GM23338 (cell line): ENCODE measurements around the gene TSHZ2. TPM values are rescaled to one million over a fixed set of nuclear protein-coding genes. Genes with fewer than 3 reads are reported as not detected.

Experiments
- ATAC-seq: fragments of 200-7000 bp; cut with Tn5 transposase; 3 replicates; pipeline ENCODE4 v1.9.1; 2020
- DNase-seq: peaks from one replicate; pipeline ENCODE4 v3.0.0-alpha.2; 2015; ENCODE audit warnings: low spot score
- H2AFZ ChIP-seq: fragments of 200-600 bp; sonication (generic); 2 replicates; pipeline ENCODE4 v1.8.0; 2016; ENCODE audit warnings: antibody characterized with exemption, mild to moderate bottlenecking, moderate library complexity
- H3F3A ChIP-seq: fragments of 200-600 bp; sonication (generic); replicated peaks from 2 replicates; pipeline ENCODE4 v1.8.0; 2017; ENCODE audit warnings: antibody characterized with exemption, mixed run types, low read depth
- H3K27ac ChIP-seq: fragments of 200-600 bp; sonication (generic); 2 replicates; pipeline ENCODE4 v1.6.1; 2016; ENCODE audit warnings: low read depth
- H3K27me3 ChIP-seq: fragments of 200-600 bp; sonication (generic); 2 replicates; pipeline ENCODE4 v1.8.0; 2016; ENCODE audit warnings: mild to moderate bottlenecking, mixed run types, moderate library complexity; ENCODE audit not compliant: insufficient read depth
- H3K36me3 ChIP-seq: fragments of 200-600 bp; sonication (generic); 2 replicates; pipeline ENCODE4 v1.8.0; 2016; ENCODE audit warnings: mild to moderate bottlenecking; ENCODE audit not compliant: insufficient read depth
- H3K4me1 ChIP-seq: fragments of 200-600 bp; sonication (generic); 2 replicates; pipeline ENCODE4 v1.8.0; 2016; ENCODE audit warnings: mild to moderate bottlenecking, moderate library complexity; ENCODE audit not compliant: insufficient read depth
- H3K4me2 ChIP-seq: fragments of 200-600 bp; sonication (generic); 2 replicates; pipeline ENCODE4 v1.7.1; 2017; ENCODE audit warnings: mixed run types
- H3K4me3 ChIP-seq: fragments of 200-600 bp; sonication (generic); 2 replicates; pipeline ENCODE4 v1.6.1; 2016; ENCODE audit warnings: mixed run types
- H3K79me2 ChIP-seq: fragments of 200-600 bp; sonication (generic); replicated peaks from 2 replicates; pipeline ENCODE4 v1.8.0; 2017; ENCODE audit warnings: mild to moderate bottlenecking; ENCODE audit not compliant: insufficient read depth
- H3K9me2 ChIP-seq: fragments of 200-600 bp; sonication (generic); 2 replicates; pipeline ENCODE4 v1.8.0; 2017; ENCODE audit not compliant: insufficient read depth
- H4K20me1 ChIP-seq: fragments of 200-600 bp; sonication (generic); replicated peaks from 2 replicates; pipeline ENCODE4 v1.8.0; 2017; ENCODE audit warnings: mild to moderate bottlenecking; ENCODE audit not compliant: insufficient read depth
- H3K27ac Mint-ChIP-seq: 2 replicates; pipeline ENCODE4 v1.8.0; 2020; ENCODE audit warnings: inconsistent platforms, mild to moderate bottlenecking, moderate library complexity, mixed read lengths
- H3K27me3 Mint-ChIP-seq: 3 replicates; pipeline ENCODE4 v1.8.0; 2022; ENCODE audit warnings: low read depth, mild to moderate bottlenecking, moderate library complexity, mixed read lengths, inconsistent platforms; ENCODE audit not compliant: insufficient read depth, poor library complexity
- H3K36me3 Mint-ChIP-seq: 3 replicates; pipeline ENCODE4 v1.8.0; 2021; ENCODE audit warnings: low read depth, mild to moderate bottlenecking, inconsistent platforms, moderate library complexity, mixed read lengths
- H3K4me1 Mint-ChIP-seq: 3 replicates; pipeline ENCODE4 v1.8.0; 2020; ENCODE audit warnings: mild to moderate bottlenecking, inconsistent platforms, mixed read lengths
- H3K4me3 Mint-ChIP-seq: 3 replicates; pipeline ENCODE4 v1.8.0; 2021; ENCODE audit warnings: moderate library complexity, mild to moderate bottlenecking, inconsistent platforms, mixed read lengths
- H3K9me3 Mint-ChIP-seq: 3 replicates; pipeline ENCODE4 v1.8.0; 2020; ENCODE audit warnings: moderate library complexity, mild to moderate bottlenecking, inconsistent platforms, mixed read lengths
- CREB1 ChIP-seq: fragments of 250-450 bp; sonication (Bioruptor Pico); IDR thresholded peaks from 2 replicates; pipeline ENCODE4 v1.5.0; 2020; ENCODE audit warnings: low read depth, mild to moderate bottlenecking, moderate library complexity
- CTCF ChIP-seq, 2 experiments: fragments of 200-600 bp in 1 of 2; sonication (generic) in 1 of 2; conservative IDR thresholded peaks; 2 replicates each; pipeline versions ENCODE4 v1.5.1 to v1.6.1; 2016 to 2017; ENCODE audit warnings: antibody characterized with exemption in 2 of 2, low read depth in 2 of 2, mild to moderate bottlenecking in 2 of 2, moderate library complexity in 1 of 2
- ETS1 ChIP-seq: IDR thresholded peaks from 2 replicates; pipeline ENCODE4 v1.6.1; 2016; ENCODE audit warnings: antibody characterized with exemption
- EZH2phosphoT487 ChIP-seq: fragments of 200-600 bp; sonication (generic); IDR thresholded peaks from one replicate; pipeline ENCODE4 v1.8.1; 2018; ENCODE audit warnings: antibody characterized with exemption; ENCODE audit not compliant: unreplicated experiment
- JUNB ChIP-seq: IDR thresholded peaks from one replicate; pipeline ENCODE4 v1.6.1; 2016; ENCODE audit warnings: antibody characterized with exemption; ENCODE audit not compliant: unreplicated experiment
- NANOG ChIP-seq: IDR thresholded peaks from 2 replicates; pipeline ENCODE4 v1.6.1; 2016; ENCODE audit warnings: antibody characterized with exemption, borderline replicate concordance
- STAT1 ChIP-seq: IDR thresholded peaks from one replicate; pipeline ENCODE4 v1.6.1; 2016; ENCODE audit warnings: antibody characterized with exemption; ENCODE audit not compliant: unreplicated experiment
- polyA plus RNA-seq: library from polyadenylated mRNA; unstranded; fragments of >200 nt; fragmentation: Nextera tagmentation; extraction: Ambion mirVana; gene quantifications from 2 replicates; pipeline ENCODE4 v1.2.1, GENCODE V29; 2016
- total RNA-seq: library from RNA; depleted of rRNA; stranded (reverse); fragments of >200 nt; shearing (Covaris generic); gene quantifications from 2 replicates; pipeline ENCODE4 v1.2.3, GENCODE V29; 2014

TSHZ2 gene
- total and polyA plus RNA-seq, 2 experiments from 2014 or later = 0.49 to 1.3 TPM

- no peak overlapping the region for H3K27ac ChIP-seq
- DNase-seq (no peak), ATAC-seq (no peak; the same call in 2 of the 3 replicates)
- Mint-ChIP-seq H3K4me1 (peaks cover 12% of the 10 kb centered on the region), H3K36me3 (no peaks in the 10 kb centered on the region), H3K9me3 (no peaks in the 10 kb centered on the region), H3K27ac (no peak overlapping the region), H3K27me3 (no peaks in the 10 kb centered on the region), H3K4me3 (no peak overlapping the region)
- TF ChIP-seq NANOG (no peak), STAT1 (no peak), JUNB (no peak)
- no peaks in the 10 kb centered on the region for H3F3A ChIP-seq
- no peak overlapping the region for H3K4me3 ChIP-seq
- no peaks in the 10 kb centered on the region for H4K20me1 ChIP-seq
- no peaks in the 10 kb centered on the region for H3K36me3 ChIP-seq
- no peaks in the 10 kb centered on the region for H3K79me2 ChIP-seq
- H3K4me1 ChIP-seq = 0 out of 2 replicates have a peak, but pooled peaks cover 5% of the 10 kb centered on the region
- H3K9me2 ChIP-seq = peaks cover 7% of the 10 kb centered on the region; the same call in 1 of the 2 replicates
- no peak overlapping the region for H2AFZ ChIP-seq
- H3K27me3 ChIP-seq = no peaks in the 10 kb centered on the region
- no peak overlapping the region for H3K4me2 ChIP-seq
Observed at GRCh38 chr20:53081916-53082863, 110.0 kb downstream of the TSHZ2 start.

GRCh38 chr20:53083411-53083810 lies 111.3 kb downstream of the TSHZ2 start:
- H3K9me2 ChIP-seq = peaks cover 7% of the 10 kb centered on the region; the same call in 1 of the 2 replicates
- ATAC-seq = no peak
- Mint-ChIP-seq H3K27ac (no peak overlapping the region), H3K27me3 (no peaks in the 10 kb centered on the region), H3K36me3 (no peaks in the 10 kb centered on the region), H3K4me3 (no peak overlapping the region), H3K9me3 (no peaks in the 10 kb centered on the region), H3K4me1 (peaks cover 12% of the 10 kb centered on the region)
- H3K4me1 ChIP-seq = 0 out of 2 replicates have a peak, but pooled peaks cover 5% of the 10 kb centered on the region
- H4K20me1 ChIP-seq = no peaks in the 10 kb centered on the region
- TF ChIP-seq CREB1 (CRISPR knock-in tag) = no peak
- TF ChIP-seq EZH2phosphoT487 = no peak
- TF ChIP-seq ETS1 = no peak
- TF ChIP-seq CTCF (conservative IDR thresholded peaks at IDR 0.05; ENCODE audit: low read depth in 2 of 2) = no peak
- no peak for TF ChIP-seq NANOG
- no peak for TF ChIP-seq JUNB
- H3K4me2 ChIP-seq = no peak overlapping the region
- no peaks in the 10 kb centered on the region for H3K27me3 ChIP-seq
- no peaks in the 10 kb centered on the region for H3K79me2 ChIP-seq
- no peak for DNase-seq
- H3K4me3 ChIP-seq = no peak overlapping the region
- H3K27ac ChIP-seq = no peak overlapping the region
- H3K36me3 ChIP-seq = no peaks in the 10 kb centered on the region
- no peak overlapping the region for H2AFZ ChIP-seq
- no peaks in the 10 kb centered on the region for H3F3A ChIP-seq
